WERI-Rb-1 (cell line): ENCODE data around the gene SPSB4.

Experiments
- DNase-seq: peaks from one replicate; pipeline ENCODE4 v3.0.0-alpha.2; 2020
- H3K27ac ChIP-seq: fragments of 250-450 bp; sonication (Bioruptor Pico); 2 replicates; pipeline ENCODE4 v1.5.1; 2020; ENCODE audit warnings: mild to moderate bottlenecking, moderate library complexity
- H3K27me3 ChIP-seq: fragments of 250-450 bp; sonication (Bioruptor Pico); 2 replicates; pipeline ENCODE4 v1.5.1; 2021; ENCODE audit warnings: mild to moderate bottlenecking, low read depth, moderate library complexity; ENCODE audit not compliant: insufficient read depth, severe bottlenecking
- H3K36me3 ChIP-seq: fragments of 250-450 bp; sonication (Bioruptor Pico); 2 replicates; pipeline ENCODE4 v1.5.1; 2020; ENCODE audit warnings: mild to moderate bottlenecking, moderate library complexity
- H3K4me3 ChIP-seq: 2 replicates; pipeline ENCODE4 v1.5.1; 2011; ENCODE audit warnings: low read depth, mild to moderate bottlenecking, control low read depth, low read length
- H3K9me3 ChIP-seq: fragments of 250-450 bp; sonication (Bioruptor Pico); 2 replicates; pipeline ENCODE4 v1.5.1; 2021; ENCODE audit warnings: mild to moderate bottlenecking, moderate library complexity; ENCODE audit not compliant: severe bottlenecking
- CTCF ChIP-seq: IDR thresholded peaks from 2 replicates; pipeline ENCODE4 v1.5.1; 2011; ENCODE audit warnings: low read depth, mild to moderate bottlenecking, control low read depth, inconsistent platforms, low read length

SPSB4 gene

DNA sequence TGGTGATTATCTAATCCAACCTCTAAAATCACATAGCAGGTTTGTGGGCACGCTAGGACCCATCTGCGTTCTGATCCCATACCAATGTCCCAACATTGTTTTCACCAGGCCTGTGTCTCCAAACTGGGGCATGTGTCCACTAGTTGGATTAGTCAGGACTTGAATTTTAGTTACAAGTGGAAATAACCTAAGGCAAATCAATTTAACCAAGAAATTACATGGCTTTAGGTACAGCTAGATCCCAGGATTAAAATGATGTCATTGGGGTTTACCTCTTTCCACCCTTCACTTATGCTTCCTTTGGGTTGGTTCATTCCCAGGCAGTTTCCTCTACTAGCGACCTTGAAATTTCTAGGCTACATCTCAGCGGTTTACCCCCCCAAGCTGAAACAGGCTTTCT lies 133.3 kb downstream of the SPSB4 start:
- no peaks in the 10 kb centered on the region for H3K27me3 ChIP-seq
- TF ChIP-seq CTCF: no peak
- no peak overlapping the region for H3K27ac ChIP-seq
- H3K36me3 ChIP-seq: no peaks in the 10 kb centered on the region
- no peak overlapping the region for H3K4me3 ChIP-seq
- H3K9me3 ChIP-seq: no peaks in the 10 kb centered on the region
- no peak for DNase-seq

GRCh38 chr3:141191097-141191749 lies 140.1 kb downstream of the SPSB4 start:
- H3K4me3 ChIP-seq: no peak overlapping the region
- DNase-seq: no peak
- H3K27me3 ChIP-seq: no peaks in the 10 kb centered on the region
- no peak for TF ChIP-seq CTCF
- no peaks in the 10 kb centered on the region for H3K9me3 ChIP-seq
- no peak overlapping the region for H3K27ac ChIP-seq
- H3K36me3 ChIP-seq: no peaks in the 10 kb centered on the region

- TF ChIP-seq CTCF: peak; percentile 91
- no peaks in the 10 kb centered on the region for H3K27me3 ChIP-seq
- no peak overlapping the region for H3K4me3 ChIP-seq
- no peak overlapping the region for H3K27ac ChIP-seq
- H3K36me3 ChIP-seq: no peaks in the 10 kb centered on the region
- no peaks in the 10 kb centered on the region for H3K9me3 ChIP-seq
- peak; percentile 97 for DNase-seq
Observed at GRCh38 chr3:141192345-141192744, 141.2 kb downstream of the SPSB4 start.

GRCh38 chr3:141193066-141193830 lies 142.1 kb downstream of the SPSB4 start:
- no peaks in the 10 kb centered on the region for H3K36me3 ChIP-seq
- H3K4me3 ChIP-seq: no peak overlapping the region
- no peak for DNase-seq
- no peaks in the 10 kb centered on the region for H3K27me3 ChIP-seq
- no peak overlapping the region for H3K27ac ChIP-seq
- no peak for TF ChIP-seq CTCF
- no peaks in the 10 kb centered on the region for H3K9me3 ChIP-seq
